Measurements from ENCODE around the gene MSI2.

DNA sequence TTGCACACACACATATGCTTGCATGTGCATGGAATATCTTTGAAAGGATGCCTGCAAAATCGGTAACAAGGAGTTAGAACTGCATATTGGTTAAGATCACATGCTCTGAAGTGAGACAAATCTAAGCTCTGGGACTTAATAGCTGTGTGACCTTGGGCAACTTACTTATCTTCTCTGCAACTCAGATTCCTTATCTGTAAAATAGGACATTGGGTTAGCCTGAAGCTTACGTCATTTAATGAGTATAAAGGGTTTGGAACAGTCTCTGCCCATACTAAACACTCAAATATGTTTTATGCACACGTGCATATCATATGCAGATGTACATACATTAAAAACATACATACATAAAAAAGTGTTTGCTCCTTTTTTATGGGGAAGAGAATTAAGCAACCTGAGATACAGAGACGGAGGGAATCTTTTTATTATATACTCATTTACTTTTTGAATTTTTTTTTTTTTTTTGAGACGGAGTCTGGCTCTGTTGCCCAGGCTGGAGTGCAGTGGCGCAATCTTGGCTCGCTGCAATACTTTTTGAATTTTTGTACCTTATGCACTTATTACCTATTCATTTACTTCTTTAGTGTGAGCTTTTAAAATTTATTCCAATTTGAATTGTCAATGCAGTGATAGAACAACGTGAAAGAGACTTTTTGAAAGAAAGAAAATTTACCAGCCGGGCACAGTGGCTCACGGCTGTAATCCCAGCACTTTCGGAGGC, 282.6 kb downstream of the MSI2 start:
- TF ChIP-seq, protein P1, sequence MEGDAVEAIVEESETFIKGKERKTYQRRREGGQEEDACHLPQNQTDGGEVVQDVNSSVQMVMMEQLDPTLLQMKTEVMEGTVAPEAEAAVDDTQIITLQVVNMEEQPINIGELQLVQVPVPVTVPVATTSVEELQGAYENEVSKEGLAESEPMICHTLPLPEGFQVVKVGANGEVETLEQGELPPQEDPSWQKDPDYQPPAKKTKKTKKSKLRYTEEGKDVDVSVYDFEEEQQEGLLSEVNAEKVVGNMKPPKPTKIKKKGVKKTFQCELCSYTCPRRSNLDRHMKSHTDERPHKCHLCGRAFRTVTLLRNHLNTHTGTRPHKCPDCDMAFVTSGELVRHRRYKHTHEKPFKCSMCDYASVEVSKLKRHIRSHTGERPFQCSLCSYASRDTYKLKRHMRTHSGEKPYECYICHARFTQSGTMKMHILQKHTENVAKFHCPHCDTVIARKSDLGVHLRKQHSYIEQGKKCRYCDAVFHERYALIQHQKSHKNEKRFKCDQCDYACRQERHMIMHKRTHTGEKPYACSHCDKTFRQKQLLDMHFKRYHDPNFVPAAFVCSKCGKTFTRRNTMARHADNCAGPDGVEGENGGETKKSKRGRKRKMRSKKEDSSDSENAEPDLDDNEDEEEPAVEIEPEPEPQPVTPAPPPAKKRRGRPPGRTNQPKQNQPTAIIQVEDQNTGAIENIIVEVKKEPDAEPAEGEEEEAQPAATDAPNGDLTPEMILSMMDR (IDR thresholded peaks at IDR 0.05): no peak
- TF ChIP-seq EZH2 (IDR thresholded peaks at IDR 0.05; ENCODE audit: borderline replicate concordance, insufficient read depth, low read depth, low read length, poor library complexity, severe bottlenecking): no peak

All from B cell (primary cell).